GM23338 (cell line): ENCODE measurements around the gene VEGFA. TPM values are rescaled to one million over a fixed set of nuclear protein-coding genes. Genes with fewer than 3 reads are reported as not detected.

Experiments
- ATAC-seq: fragments of 200-7000 bp; cut with Tn5 transposase; 3 replicates; pipeline ENCODE4 v1.9.1; 2020
- DNase-seq: peaks from one replicate; pipeline ENCODE4 v3.0.0-alpha.2; 2015; ENCODE audit warnings: low spot score
- H2AFZ ChIP-seq: fragments of 200-600 bp; sonication (generic); 2 replicates; pipeline ENCODE4 v1.8.0; 2016; ENCODE audit warnings: antibody characterized with exemption, mild to moderate bottlenecking, moderate library complexity
- H3F3A ChIP-seq: fragments of 200-600 bp; sonication (generic); replicated peaks from 2 replicates; pipeline ENCODE4 v1.8.0; 2017; ENCODE audit warnings: antibody characterized with exemption, mixed run types, low read depth
- H3K27ac ChIP-seq: fragments of 200-600 bp; sonication (generic); 2 replicates; pipeline ENCODE4 v1.6.1; 2016; ENCODE audit warnings: low read depth
- H3K27me3 ChIP-seq: fragments of 200-600 bp; sonication (generic); 2 replicates; pipeline ENCODE4 v1.8.0; 2016; ENCODE audit warnings: mild to moderate bottlenecking, mixed run types, moderate library complexity; ENCODE audit not compliant: insufficient read depth
- H3K36me3 ChIP-seq: fragments of 200-600 bp; sonication (generic); 2 replicates; pipeline ENCODE4 v1.8.0; 2016; ENCODE audit warnings: mild to moderate bottlenecking; ENCODE audit not compliant: insufficient read depth
- H3K4me1 ChIP-seq: fragments of 200-600 bp; sonication (generic); 2 replicates; pipeline ENCODE4 v1.8.0; 2016; ENCODE audit warnings: mild to moderate bottlenecking, moderate library complexity; ENCODE audit not compliant: insufficient read depth
- H3K4me2 ChIP-seq: fragments of 200-600 bp; sonication (generic); 2 replicates; pipeline ENCODE4 v1.7.1; 2017; ENCODE audit warnings: mixed run types
- H3K4me3 ChIP-seq: fragments of 200-600 bp; sonication (generic); 2 replicates; pipeline ENCODE4 v1.6.1; 2016; ENCODE audit warnings: mixed run types
- H3K79me2 ChIP-seq: fragments of 200-600 bp; sonication (generic); replicated peaks from 2 replicates; pipeline ENCODE4 v1.8.0; 2017; ENCODE audit warnings: mild to moderate bottlenecking; ENCODE audit not compliant: insufficient read depth
- H3K9me2 ChIP-seq: fragments of 200-600 bp; sonication (generic); 2 replicates; pipeline ENCODE4 v1.8.0; 2017; ENCODE audit not compliant: insufficient read depth
- H4K20me1 ChIP-seq: fragments of 200-600 bp; sonication (generic); replicated peaks from 2 replicates; pipeline ENCODE4 v1.8.0; 2017; ENCODE audit warnings: mild to moderate bottlenecking; ENCODE audit not compliant: insufficient read depth
- H3K27ac Mint-ChIP-seq: 2 replicates; pipeline ENCODE4 v1.8.0; 2020; ENCODE audit warnings: inconsistent platforms, mild to moderate bottlenecking, moderate library complexity, mixed read lengths
- H3K27me3 Mint-ChIP-seq: 3 replicates; pipeline ENCODE4 v1.8.0; 2022; ENCODE audit warnings: low read depth, mild to moderate bottlenecking, moderate library complexity, mixed read lengths, inconsistent platforms; ENCODE audit not compliant: insufficient read depth, poor library complexity
- H3K36me3 Mint-ChIP-seq: 3 replicates; pipeline ENCODE4 v1.8.0; 2021; ENCODE audit warnings: low read depth, mild to moderate bottlenecking, inconsistent platforms, moderate library complexity, mixed read lengths
- H3K4me1 Mint-ChIP-seq: 3 replicates; pipeline ENCODE4 v1.8.0; 2020; ENCODE audit warnings: mild to moderate bottlenecking, inconsistent platforms, mixed read lengths
- H3K4me3 Mint-ChIP-seq: 3 replicates; pipeline ENCODE4 v1.8.0; 2021; ENCODE audit warnings: moderate library complexity, mild to moderate bottlenecking, inconsistent platforms, mixed read lengths
- H3K9me3 Mint-ChIP-seq: 3 replicates; pipeline ENCODE4 v1.8.0; 2020; ENCODE audit warnings: moderate library complexity, mild to moderate bottlenecking, inconsistent platforms, mixed read lengths
- EZH2phosphoT487 ChIP-seq: fragments of 200-600 bp; sonication (generic); IDR thresholded peaks from one replicate; pipeline ENCODE4 v1.8.1; 2018; ENCODE audit warnings: antibody characterized with exemption; ENCODE audit not compliant: unreplicated experiment
- JUNB ChIP-seq: IDR thresholded peaks from one replicate; pipeline ENCODE4 v1.6.1; 2016; ENCODE audit warnings: antibody characterized with exemption; ENCODE audit not compliant: unreplicated experiment
- NANOG ChIP-seq: IDR thresholded peaks from 2 replicates; pipeline ENCODE4 v1.6.1; 2016; ENCODE audit warnings: antibody characterized with exemption, borderline replicate concordance
- ZNF331 ChIP-seq: fragments of 250-450 bp; sonication (Bioruptor Pico); IDR thresholded peaks from 2 replicates; pipeline ENCODE4 v1.5.0; 2020; ENCODE audit warnings: low read depth, mild to moderate bottlenecking, moderate library complexity
- polyA plus RNA-seq: library from polyadenylated mRNA; unstranded; fragments of >200 nt; fragmentation: Nextera tagmentation; extraction: Ambion mirVana; gene quantifications from 2 replicates; pipeline ENCODE4 v1.2.1, GENCODE V29; 2016
- total RNA-seq: library from RNA; depleted of rRNA; stranded (reverse); fragments of >200 nt; shearing (Covaris generic); gene quantifications from 2 replicates; pipeline ENCODE4 v1.2.3, GENCODE V29; 2014
- TF ChIP-seq, protein P1 (sequence below): fragments of 250-450 bp; sonication (Bioruptor Pico); IDR thresholded peaks from 2 replicates; pipeline ENCODE4 v1.5.0; 2020; ENCODE audit warnings: mild to moderate bottlenecking, moderate library complexity
- TF ChIP-seq, protein P2 (sequence below), 2 experiments: fragments of 200-600 bp in 1 of 2; sonication (generic) in 1 of 2; conservative IDR thresholded peaks; 2 replicates each; pipeline versions ENCODE4 v1.5.1 to v1.6.1; 2016 to 2017; ENCODE audit warnings: antibody characterized with exemption in 2 of 2, low read depth in 2 of 2, mild to moderate bottlenecking in 2 of 2, moderate library complexity in 1 of 2

VEGFA gene
- total and polyA plus RNA-seq, 2 experiments from 2014 or later, result 10.9 to 61.1 TPM

- Histone ChIP-seq H3K27me3 (no peaks in the 10 kb centered on the region), H2AFZ (no peak overlapping the region), H3K4me2 (no peak overlapping the region), H3K79me2 (no peaks in the 10 kb centered on the region), H3K36me3 (peaks cover 6% of the 10 kb centered on the region; the same call in 1 of the 2 replicates), H4K20me1 (no peaks in the 10 kb centered on the region), H3K27ac (no peak overlapping the region), H3K4me3 (no peak overlapping the region), H3K9me2 (no peaks in the 10 kb centered on the region), H3F3A (no peaks in the 10 kb centered on the region), H3K4me1 (peaks cover 5% of the 10 kb centered on the region; the same call in 1 of the 2 replicates)
- ATAC-seq (no peak), DNase-seq (no peak)
- TF ChIP-seq JUNB, result no peak
- peaks cover 3% of the 10 kb centered on the region for H3K27me3 Mint-ChIP-seq
- no peak overlapping the region for H3K4me3 Mint-ChIP-seq
- H3K4me1 Mint-ChIP-seq, result peaks cover 11% of the 10 kb centered on the region
- H3K36me3 Mint-ChIP-seq, result no peaks in the 10 kb centered on the region
- peaks cover 18% of the 10 kb centered on the region; the same call in 2 of the 3 replicates for H3K9me3 Mint-ChIP-seq
- no peak overlapping the region for H3K27ac Mint-ChIP-seq
These were observed 40.5 kb upstream of the VEGFA start for GRCh38 chr6:43729537-43729936.

- Histone ChIP-seq H3K4me3 (no peak overlapping the region), H3K4me1 (0 out of 2 replicates have a peak, but pooled peaks cover under 1% of the 10 kb centered on the region), H3K4me2 (no peak overlapping the region), H3K27me3 (no peaks in the 10 kb centered on the region), H3K27ac (no peak overlapping the region), H3K79me2 (no peaks in the 10 kb centered on the region), H4K20me1 (no peaks in the 10 kb centered on the region), H3K36me3 (peaks cover 6% of the 10 kb centered on the region; the same call in 1 of the 2 replicates), H3F3A (no peaks in the 10 kb centered on the region), H2AFZ (no peak overlapping the region), H3K9me2 (no peaks in the 10 kb centered on the region)
- Mint-ChIP-seq H3K27me3 (peaks cover 6% of the 10 kb centered on the region), H3K4me3 (no peak overlapping the region), H3K4me1 (peaks cover 5% of the 10 kb centered on the region), H3K36me3 (no peaks in the 10 kb centered on the region), H3K27ac (no peak overlapping the region), H3K9me3 (peaks cover 18% of the 10 kb centered on the region; the same call in 2 of the 3 replicates)
- ATAC-seq (no peak), DNase-seq (no peak)
- TF ChIP-seq EZH2phosphoT487 (no peak), ZNF331 (CRISPR knock-in tag) (no peak), JUNB (no peak), NANOG (no peak)
- TF ChIP-seq, protein P1, sequence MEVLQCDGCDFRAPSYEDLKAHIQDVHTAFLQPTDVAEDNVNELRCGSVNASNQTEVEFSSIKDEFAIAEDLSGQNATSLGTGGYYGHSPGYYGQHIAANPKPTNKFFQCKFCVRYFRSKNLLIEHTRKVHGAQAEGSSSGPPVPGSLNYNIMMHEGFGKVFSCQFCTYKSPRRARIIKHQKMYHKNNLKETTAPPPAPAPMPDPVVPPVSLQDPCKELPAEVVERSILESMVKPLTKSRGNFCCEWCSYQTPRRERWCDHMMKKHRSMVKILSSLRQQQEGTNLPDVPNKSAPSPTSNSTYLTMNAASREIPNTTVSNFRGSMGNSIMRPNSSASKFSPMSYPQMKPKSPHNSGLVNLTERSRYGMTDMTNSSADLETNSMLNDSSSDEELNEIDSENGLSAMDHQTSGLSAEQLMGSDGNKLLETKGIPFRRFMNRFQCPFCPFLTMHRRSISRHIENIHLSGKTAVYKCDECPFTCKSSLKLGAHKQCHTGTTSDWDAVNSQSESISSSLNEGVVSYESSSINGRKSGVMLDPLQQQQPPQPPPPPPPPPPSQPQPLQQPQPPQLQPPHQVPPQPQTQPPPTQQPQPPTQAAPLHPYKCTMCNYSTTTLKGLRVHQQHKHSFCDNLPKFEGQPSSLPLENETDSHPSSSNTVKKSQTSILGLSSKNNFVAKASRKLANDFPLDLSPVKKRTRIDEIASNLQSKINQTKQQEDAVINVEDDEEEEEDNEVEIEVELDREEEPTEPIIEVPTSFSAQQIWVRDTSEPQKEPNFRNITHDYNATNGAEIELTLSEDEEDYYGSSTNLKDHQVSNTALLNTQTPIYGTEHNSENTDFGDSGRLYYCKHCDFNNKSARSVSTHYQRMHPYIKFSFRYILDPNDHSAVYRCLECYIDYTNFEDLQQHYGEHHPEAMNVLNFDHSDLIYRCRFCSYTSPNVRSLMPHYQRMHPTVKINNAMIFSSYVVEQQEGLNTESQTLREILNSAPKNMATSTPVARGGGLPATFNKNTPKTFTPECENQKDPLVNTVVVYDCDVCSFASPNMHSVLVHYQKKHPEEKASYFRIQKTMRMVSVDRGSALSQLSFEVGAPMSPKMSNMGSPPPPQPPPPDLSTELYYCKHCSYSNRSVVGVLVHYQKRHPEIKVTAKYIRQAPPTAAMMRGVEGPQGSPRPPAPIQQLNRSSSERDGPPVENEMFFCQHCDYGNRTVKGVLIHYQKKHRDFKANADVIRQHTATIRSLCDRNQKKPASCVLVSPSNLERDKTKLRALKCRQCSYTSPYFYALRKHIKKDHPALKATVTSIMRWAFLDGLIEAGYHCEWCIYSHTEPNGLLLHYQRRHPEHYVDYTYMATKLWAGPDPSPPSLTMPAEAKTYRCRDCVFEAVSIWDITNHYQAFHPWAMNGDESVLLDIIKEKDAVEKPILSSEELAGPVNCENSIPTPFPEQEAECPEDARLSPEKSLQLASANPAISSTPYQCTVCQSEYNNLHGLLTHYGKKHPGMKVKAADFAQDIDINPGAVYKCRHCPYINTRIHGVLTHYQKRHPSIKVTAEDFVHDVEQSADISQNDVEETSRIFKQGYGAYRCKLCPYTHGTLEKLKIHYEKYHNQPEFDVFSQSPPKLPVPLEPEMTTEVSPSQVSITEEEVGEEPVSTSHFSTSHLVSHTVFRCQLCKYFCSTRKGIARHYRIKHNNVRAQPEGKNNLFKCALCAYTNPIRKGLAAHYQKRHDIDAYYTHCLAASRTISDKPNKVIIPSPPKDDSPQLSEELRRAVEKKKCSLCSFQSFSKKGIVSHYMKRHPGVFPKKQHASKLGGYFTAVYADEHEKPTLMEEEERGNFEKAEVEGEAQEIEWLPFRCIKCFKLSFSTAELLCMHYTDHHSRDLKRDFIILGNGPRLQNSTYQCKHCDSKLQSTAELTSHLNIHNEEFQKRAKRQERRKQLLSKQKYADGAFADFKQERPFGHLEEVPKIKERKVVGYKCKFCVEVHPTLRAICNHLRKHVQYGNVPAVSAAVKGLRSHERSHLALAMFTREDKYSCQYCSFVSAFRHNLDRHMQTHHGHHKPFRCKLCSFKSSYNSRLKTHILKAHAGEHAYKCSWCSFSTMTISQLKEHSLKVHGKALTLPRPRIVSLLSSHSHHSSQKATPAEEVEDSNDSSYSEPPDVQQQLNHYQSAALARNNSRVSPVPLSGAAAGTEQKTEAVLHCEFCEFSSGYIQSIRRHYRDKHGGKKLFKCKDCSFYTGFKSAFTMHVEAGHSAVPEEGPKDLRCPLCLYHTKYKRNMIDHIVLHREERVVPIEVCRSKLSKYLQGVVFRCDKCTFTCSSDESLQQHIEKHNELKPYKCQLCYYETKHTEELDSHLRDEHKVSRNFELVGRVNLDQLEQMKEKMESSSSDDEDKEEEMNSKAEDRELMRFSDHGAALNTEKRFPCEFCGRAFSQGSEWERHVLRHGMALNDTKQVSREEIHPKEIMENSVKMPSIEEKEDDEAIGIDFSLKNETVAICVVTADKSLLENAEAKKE (CRISPR knock-in tag), result no peak
- TF ChIP-seq, protein P2, sequence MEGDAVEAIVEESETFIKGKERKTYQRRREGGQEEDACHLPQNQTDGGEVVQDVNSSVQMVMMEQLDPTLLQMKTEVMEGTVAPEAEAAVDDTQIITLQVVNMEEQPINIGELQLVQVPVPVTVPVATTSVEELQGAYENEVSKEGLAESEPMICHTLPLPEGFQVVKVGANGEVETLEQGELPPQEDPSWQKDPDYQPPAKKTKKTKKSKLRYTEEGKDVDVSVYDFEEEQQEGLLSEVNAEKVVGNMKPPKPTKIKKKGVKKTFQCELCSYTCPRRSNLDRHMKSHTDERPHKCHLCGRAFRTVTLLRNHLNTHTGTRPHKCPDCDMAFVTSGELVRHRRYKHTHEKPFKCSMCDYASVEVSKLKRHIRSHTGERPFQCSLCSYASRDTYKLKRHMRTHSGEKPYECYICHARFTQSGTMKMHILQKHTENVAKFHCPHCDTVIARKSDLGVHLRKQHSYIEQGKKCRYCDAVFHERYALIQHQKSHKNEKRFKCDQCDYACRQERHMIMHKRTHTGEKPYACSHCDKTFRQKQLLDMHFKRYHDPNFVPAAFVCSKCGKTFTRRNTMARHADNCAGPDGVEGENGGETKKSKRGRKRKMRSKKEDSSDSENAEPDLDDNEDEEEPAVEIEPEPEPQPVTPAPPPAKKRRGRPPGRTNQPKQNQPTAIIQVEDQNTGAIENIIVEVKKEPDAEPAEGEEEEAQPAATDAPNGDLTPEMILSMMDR (conservative IDR thresholded peaks at IDR 0.05; ENCODE audit: low read depth in 2 of 2), result no peak
These were observed 39.4 kb upstream of the VEGFA start for GRCh38 chr6:43730634-43731033.
